ENCODE measurements around the gene B3GNT5.

The B3GNT5 gene

DNA sequence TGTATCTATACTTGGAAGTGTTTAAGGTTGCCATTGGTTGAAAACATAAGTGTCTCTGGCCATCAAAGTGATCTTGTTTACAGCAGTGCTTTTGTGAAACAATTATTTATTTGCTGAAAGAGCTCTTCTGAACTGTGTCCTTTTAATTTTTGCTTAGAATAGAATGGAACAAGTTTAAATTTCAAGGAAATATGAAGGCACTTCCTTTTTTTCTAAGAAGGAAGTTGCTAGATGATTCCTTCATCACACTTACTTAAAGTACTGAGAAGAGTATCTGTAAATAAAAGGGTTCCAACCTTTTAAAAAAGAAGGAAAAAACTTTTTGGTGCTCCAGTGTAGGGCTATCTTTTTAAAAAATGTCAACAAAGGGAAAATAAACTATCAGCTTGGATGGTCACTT is 19.7 kb downstream of the B3GNT5 start:
- no peak overlapping the region for H3K9ac ChIP-seq (ENCODE audit: low read length)
- H3K27ac ChIP-seq (ENCODE audit: low read depth, low read length): no peak overlapping the region
- H3K4me3 ChIP-seq (ENCODE audit: low read length): no peak overlapping the region
- H3K36me3 ChIP-seq (ENCODE audit: control insufficient read depth, insufficient read depth, low read length): no peaks in the 10 kb centered on the region
- H3K27me3 ChIP-seq (ENCODE audit: control insufficient read depth, insufficient read depth, low read length): no peaks in the 10 kb centered on the region
- no peaks in the 10 kb centered on the region for H3K4me1 ChIP-seq (ENCODE audit: control insufficient read depth, insufficient read depth, low read length)

DNA sequence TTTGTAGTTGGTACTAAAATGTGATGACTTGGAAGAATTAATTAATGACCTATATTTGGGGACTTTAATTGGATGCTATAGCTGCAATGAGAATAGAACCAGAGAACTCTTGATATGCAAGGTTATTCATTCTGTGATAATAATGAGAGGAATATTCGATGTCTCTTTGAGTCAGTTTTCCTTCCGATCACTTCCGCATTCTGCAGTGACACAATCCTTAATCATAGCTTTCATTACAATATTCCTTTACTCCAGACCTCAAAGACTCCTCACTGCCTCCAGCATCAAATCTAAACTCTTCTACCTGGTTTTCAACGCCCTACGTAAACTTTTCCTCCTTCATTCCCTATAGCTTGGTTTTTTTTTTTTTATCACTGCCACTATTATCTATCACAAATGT is 21.6 kb downstream of the B3GNT5 start:
- H3K27me3 ChIP-seq (ENCODE audit: control insufficient read depth, insufficient read depth, low read length): no peaks in the 10 kb centered on the region
- H3K4me1 ChIP-seq (ENCODE audit: control insufficient read depth, insufficient read depth, low read length): no peaks in the 10 kb centered on the region
- H3K36me3 ChIP-seq (ENCODE audit: control insufficient read depth, insufficient read depth, low read length): no peaks in the 10 kb centered on the region
- no peak overlapping the region for H3K27ac ChIP-seq (ENCODE audit: low read depth, low read length)
- H3K4me3 ChIP-seq (ENCODE audit: low read length): no peak overlapping the region
- H3K9ac ChIP-seq (ENCODE audit: low read length): no peak overlapping the region

DNA sequence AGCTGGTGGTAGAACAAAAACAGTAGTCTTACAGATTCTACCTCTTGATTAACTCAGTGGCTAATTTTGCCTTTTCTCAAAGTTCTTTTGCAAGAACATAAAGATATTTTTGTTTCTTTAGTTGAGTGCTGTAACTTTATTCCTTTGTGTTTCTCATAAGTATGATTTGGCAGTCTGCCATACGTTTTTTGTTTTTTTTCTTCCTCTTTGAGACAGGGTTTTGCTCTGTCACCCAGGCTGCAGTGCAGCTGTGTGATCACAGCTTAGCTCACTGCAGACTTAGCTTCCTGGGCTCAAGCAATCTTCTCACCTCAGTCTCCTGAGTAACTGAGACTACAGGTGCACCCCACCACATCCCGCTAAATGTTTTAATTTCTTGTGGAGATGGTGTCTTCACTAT is 22.4 kb downstream of the B3GNT5 start:
- Histone ChIP-seq H3K4me3 (ENCODE audit: low read length) (no peak overlapping the region), H3K27me3 (ENCODE audit: control insufficient read depth, insufficient read depth, low read length) (no peaks in the 10 kb centered on the region), H3K9ac (ENCODE audit: low read length) (no peak overlapping the region), H3K4me1 (ENCODE audit: control insufficient read depth, insufficient read depth, low read length) (no peaks in the 10 kb centered on the region), H3K27ac (ENCODE audit: low read depth, low read length) (no peak overlapping the region), H3K36me3 (ENCODE audit: control insufficient read depth, insufficient read depth, low read length) (no peaks in the 10 kb centered on the region)

DNA sequence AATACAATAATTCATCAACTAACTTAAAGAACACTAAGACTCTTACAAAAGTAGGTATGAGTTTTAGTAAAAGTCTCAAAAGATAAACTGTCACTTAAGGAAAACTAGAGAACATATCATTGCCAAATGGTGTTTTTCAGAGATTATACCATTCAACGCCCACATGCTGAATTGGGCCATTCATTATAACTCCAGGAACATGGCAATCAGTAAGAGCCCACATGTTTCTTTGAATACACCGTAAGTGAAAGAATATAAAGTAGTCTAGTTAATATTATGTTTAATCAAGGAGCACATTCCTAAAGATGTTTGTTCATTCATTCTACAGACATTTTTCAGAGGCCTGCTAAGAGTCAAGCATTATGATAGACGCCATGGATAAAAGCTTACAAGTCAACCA is 22.9 kb downstream of the B3GNT5 start:
- no peaks in the 10 kb centered on the region for H3K36me3 ChIP-seq (ENCODE audit: control insufficient read depth, insufficient read depth, low read length)
- H3K9ac ChIP-seq (ENCODE audit: low read length): no peak overlapping the region
- no peaks in the 10 kb centered on the region for H3K27me3 ChIP-seq (ENCODE audit: control insufficient read depth, insufficient read depth, low read length)
- H3K27ac ChIP-seq (ENCODE audit: low read depth, low read length): no peak overlapping the region
- no peak overlapping the region for H3K4me3 ChIP-seq (ENCODE audit: low read length)
- H3K4me1 ChIP-seq (ENCODE audit: control insufficient read depth, insufficient read depth, low read length): no peaks in the 10 kb centered on the region

DNA sequence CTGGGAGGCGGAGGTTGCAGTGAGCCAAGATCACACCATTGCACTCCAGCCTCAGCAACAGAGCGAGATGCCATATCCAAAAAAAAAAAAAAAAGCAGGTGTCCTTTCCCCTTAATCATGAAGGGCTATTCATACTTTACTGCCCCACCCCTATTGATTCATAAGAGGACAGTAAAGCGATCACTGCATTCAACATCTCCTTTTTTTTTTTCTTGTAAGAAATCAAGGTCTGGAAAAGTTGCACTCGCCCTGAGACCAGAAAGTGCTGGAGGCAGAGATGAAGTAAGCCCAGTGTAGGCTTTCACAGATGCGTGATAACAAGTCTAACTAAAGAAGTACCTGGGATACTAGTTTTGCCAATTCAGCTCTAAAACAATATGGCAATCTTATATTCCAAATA is 24.2 kb downstream of the B3GNT5 start:
- no peaks in the 10 kb centered on the region for H3K36me3 ChIP-seq (ENCODE audit: control insufficient read depth, insufficient read depth, low read length)
- H3K27ac ChIP-seq (ENCODE audit: low read depth, low read length): no peak overlapping the region
- H3K4me3 ChIP-seq (ENCODE audit: low read length): no peak overlapping the region
- H3K9ac ChIP-seq (ENCODE audit: low read length): no peak overlapping the region
- no peaks in the 10 kb centered on the region for H3K4me1 ChIP-seq (ENCODE audit: control insufficient read depth, insufficient read depth, low read length)
- H3K27me3 ChIP-seq (ENCODE audit: control insufficient read depth, insufficient read depth, low read length): no peaks in the 10 kb centered on the region

DNA sequence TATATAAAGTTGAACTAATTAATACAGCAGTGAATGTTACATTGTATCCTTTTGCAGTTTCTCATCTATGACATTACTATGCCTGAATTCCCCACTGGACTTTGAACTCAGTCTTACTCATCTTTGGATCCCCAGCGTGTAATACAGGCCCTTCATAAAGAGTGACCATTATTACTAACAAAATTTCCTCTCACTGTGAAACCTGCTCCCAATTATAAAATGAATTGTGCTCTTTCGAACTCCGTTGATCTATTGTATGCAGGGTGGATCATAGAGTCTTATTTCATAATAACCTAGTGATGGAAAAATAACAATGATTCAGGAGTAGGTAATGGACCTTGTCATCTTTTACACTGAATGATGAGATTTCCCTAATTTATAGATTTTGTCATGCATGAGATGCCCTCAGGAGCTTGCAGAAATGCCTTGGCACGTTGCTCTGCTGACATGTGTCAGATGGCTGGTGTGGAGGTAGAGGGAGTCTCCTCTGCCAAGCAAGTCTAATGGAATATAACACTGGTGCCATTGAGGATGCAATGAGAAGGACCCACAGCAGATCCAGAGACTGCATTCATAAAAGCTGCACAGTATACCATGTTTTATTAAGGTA is 25.5 kb downstream of the B3GNT5 start:
- Histone ChIP-seq H3K27me3 (ENCODE audit: control insufficient read depth, insufficient read depth, low read length) (no peaks in the 10 kb centered on the region), H3K36me3 (ENCODE audit: control insufficient read depth, insufficient read depth, low read length) (no peaks in the 10 kb centered on the region), H3K9ac (ENCODE audit: low read length) (no peak overlapping the region), H3K4me1 (ENCODE audit: control insufficient read depth, insufficient read depth, low read length) (no peaks in the 10 kb centered on the region), H3K4me3 (ENCODE audit: low read length) (no peak overlapping the region), H3K27ac (ENCODE audit: low read depth, low read length) (no peak overlapping the region)

DNA sequence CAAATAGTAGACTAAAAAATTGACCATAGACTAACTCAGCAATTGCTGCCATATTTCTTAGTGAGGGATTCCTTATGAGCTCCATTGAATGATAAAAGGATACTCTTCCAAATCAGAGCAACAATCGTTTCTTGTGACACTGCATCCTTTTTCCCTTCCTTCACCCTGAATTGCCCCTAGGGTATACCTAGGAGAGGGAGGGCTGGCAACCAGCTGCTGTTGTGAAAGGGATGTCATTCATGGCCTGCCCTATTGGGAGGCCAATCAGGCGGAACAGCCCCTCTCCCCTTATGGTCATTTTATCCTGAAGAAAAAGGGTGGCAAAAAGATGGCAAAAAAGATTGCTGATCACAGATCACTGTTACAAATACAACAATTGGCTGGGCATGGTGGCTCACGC is 26.3 kb downstream of the B3GNT5 start:
- no peaks in the 10 kb centered on the region for H3K4me1 ChIP-seq (ENCODE audit: control insufficient read depth, insufficient read depth, low read length)
- no peaks in the 10 kb centered on the region for H3K27me3 ChIP-seq (ENCODE audit: control insufficient read depth, insufficient read depth, low read length)
- no peak overlapping the region for H3K4me3 ChIP-seq (ENCODE audit: low read length)
- H3K36me3 ChIP-seq (ENCODE audit: control insufficient read depth, insufficient read depth, low read length): no peaks in the 10 kb centered on the region
- H3K9ac ChIP-seq (ENCODE audit: low read length): no peak overlapping the region
- no peak overlapping the region for H3K27ac ChIP-seq (ENCODE audit: low read depth, low read length)

DNA sequence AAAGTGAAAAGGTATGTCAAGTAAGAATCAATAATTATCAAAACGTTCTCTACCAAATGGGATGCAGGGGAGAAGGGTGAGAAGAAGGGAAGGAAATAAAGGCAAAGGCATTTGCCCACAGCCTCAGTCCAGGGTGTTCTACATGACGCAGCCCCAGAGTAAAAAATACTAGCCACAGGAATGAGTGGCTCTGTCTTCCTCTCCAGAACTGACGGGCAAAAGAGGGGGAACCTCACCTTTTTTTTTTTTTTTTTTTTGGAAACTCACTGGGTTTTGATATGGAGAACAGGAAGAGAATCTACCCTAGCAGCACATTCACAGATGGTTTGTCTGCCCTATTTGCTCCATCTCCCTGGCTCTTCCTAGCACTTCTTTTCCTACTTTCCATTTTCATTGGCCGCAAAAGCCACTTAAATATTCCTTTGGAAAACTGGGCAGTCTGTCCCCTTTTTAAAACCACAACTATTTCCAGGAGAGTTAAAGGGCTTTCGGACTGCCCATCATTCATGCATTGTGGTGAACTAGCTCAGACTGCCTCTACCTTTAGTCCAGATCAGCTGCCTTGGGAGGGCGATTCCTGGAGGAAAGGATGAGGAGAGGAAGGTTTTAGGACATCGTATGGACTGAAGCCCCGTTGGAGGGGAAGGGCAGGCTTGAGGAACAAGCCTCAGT is 28.2 kb downstream of the B3GNT5 start:
- no peak overlapping the region for H3K4me3 ChIP-seq (ENCODE audit: low read length)
- H3K27ac ChIP-seq (ENCODE audit: low read depth, low read length): no peak overlapping the region
- no peaks in the 10 kb centered on the region for H3K27me3 ChIP-seq (ENCODE audit: control insufficient read depth, insufficient read depth, low read length)
- H3K9ac ChIP-seq (ENCODE audit: low read length): no peak overlapping the region
- no peaks in the 10 kb centered on the region for H3K36me3 ChIP-seq (ENCODE audit: control insufficient read depth, insufficient read depth, low read length)
- no peaks in the 10 kb centered on the region for H3K4me1 ChIP-seq (ENCODE audit: control insufficient read depth, insufficient read depth, low read length)

DNA sequence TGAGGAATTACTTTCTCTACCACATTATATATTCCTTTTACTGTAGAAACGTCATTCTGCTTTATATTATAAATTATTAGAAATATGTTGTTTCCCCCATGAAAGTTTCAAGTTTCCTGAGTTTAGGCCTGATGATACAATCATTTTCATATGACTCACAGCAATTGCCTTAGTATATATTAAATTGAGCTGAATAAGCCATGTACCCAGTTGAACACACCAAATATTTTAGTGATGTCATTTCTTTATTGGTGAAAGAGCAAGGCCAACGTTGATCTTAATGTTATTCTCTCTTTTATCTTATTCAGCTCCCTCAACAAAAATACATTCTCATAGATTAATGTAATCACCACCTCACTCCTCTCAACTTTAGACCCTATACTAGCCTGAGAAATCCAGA is 30.8 kb downstream of the B3GNT5 start:
- Histone ChIP-seq H3K27ac (ENCODE audit: low read depth, low read length) (no peak overlapping the region), H3K4me3 (ENCODE audit: low read length) (no peak overlapping the region), H3K4me1 (ENCODE audit: control insufficient read depth, insufficient read depth, low read length) (peaks cover 3% of the 10 kb centered on the region), H3K36me3 (ENCODE audit: control insufficient read depth, insufficient read depth, low read length) (no peaks in the 10 kb centered on the region), H3K9ac (ENCODE audit: low read length) (no peak overlapping the region), H3K27me3 (ENCODE audit: control insufficient read depth, insufficient read depth, low read length) (no peaks in the 10 kb centered on the region)

DNA sequence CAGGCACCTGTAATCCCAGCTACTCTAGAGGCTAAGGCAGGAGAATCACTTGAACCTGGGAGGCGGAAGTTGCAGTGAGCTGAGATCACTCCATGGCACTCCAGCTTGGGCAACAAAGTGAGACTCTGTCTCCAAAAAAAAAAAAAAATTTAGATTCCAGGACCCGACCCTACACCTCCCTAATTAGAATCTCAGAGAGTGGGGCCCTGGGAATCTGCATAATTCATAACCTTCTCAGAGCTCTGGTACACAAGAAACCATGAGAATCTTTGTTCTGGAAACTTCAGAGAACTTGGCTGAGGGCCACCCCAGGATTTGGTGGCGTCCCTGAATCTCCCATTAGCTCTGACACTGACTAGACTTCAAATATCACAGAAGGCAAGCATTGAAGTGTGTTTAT is 31.5 kb downstream of the B3GNT5 start:
- Histone ChIP-seq H3K27me3 (ENCODE audit: control insufficient read depth, insufficient read depth, low read length) (no peaks in the 10 kb centered on the region), H3K4me1 (ENCODE audit: control insufficient read depth, insufficient read depth, low read length) (peaks cover 3% of the 10 kb centered on the region), H3K4me3 (ENCODE audit: low read length) (no peak overlapping the region), H3K36me3 (ENCODE audit: control insufficient read depth, insufficient read depth, low read length) (no peaks in the 10 kb centered on the region), H3K27ac (ENCODE audit: low read depth, low read length) (no peak overlapping the region), H3K9ac (ENCODE audit: low read length) (no peak overlapping the region)

DNA sequence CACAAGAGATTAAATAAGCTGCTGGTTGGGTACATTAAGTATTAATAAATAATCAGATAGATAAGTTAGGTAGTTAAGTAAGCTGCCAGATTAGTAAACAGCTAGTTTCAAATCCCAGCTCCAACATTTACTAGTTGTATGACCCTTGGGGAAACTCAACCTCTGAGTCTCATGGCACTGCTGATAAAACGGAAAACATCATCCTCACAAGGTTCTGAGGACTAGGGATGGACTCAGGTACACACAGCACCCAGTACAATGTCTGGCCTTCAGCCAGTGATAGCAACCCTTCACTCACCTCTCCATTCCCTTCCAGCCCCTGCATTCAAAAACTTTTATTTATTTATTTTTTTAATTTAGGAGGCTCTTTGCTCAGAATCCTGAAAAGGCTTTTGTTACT is 32.3 kb downstream of the B3GNT5 start:
- Histone ChIP-seq H3K27me3 (ENCODE audit: control insufficient read depth, insufficient read depth, low read length) (no peaks in the 10 kb centered on the region), H3K4me3 (ENCODE audit: low read length) (no peak overlapping the region), H3K9ac (ENCODE audit: low read length) (no peak overlapping the region), H3K27ac (ENCODE audit: low read depth, low read length) (no peak overlapping the region), H3K36me3 (ENCODE audit: control insufficient read depth, insufficient read depth, low read length) (no peaks in the 10 kb centered on the region), H3K4me1 (ENCODE audit: control insufficient read depth, insufficient read depth, low read length) (peaks cover 3% of the 10 kb centered on the region)

DNA sequence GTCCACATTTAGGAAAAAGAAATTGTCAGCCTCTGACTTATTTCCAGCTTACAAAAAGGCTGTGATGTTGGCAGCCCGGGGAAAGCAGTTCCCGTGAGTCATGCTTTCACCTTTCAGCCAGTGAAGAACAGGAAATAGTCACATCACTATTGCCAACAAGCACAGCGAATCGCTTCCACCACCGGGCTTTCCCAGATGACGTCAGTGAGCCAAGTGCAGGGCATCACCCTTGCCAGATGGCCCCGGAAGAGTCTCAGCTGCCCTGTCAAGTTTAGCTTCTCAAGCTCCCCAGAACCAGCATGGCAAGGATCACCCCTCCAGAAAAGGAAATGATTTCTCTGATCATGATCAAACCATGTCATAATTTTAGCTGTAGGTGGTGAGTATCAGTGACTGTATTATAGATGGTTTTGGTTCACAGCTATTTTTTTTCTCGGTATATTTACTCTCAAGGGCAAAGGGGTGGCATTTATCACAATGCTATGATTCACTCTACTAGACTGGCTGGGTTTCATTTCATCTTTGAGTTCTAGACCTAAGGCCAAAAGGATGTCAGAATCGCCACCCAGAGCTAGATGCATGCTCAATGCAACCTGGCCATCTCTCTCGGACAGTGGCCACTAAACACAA is 32.9 kb downstream of the B3GNT5 start:
- Histone ChIP-seq H3K4me1 (ENCODE audit: control insufficient read depth, insufficient read depth, low read length) (peaks cover 3% of the 10 kb centered on the region), H3K4me3 (ENCODE audit: low read length) (no peak overlapping the region), H3K9ac (ENCODE audit: low read length) (no peak overlapping the region), H3K36me3 (ENCODE audit: control insufficient read depth, insufficient read depth, low read length) (no peaks in the 10 kb centered on the region), H3K27me3 (ENCODE audit: control insufficient read depth, insufficient read depth, low read length) (no peaks in the 10 kb centered on the region), H3K27ac (ENCODE audit: low read depth, low read length) (peak overlapping the region; percentile 56)
